PC-3 (cell line): ENCODE measurements around the gene KRT83. TPM values are rescaled to one million over a fixed set of nuclear protein-coding genes. Genes with fewer than 3 reads are reported as not detected.

Source experiments
- ATAC-seq: fragments of 200-7000 bp; cut with Tn5 transposase; 2 replicates; pipeline ENCODE4 v1.9.1; 2020; ENCODE audit warnings: mild to moderate bottlenecking, moderate library complexity
- BruUV-seq: library from RNA; stranded (reverse); fragments of 400-500 nt; replicated peaks from 2 replicates; lab custom pipeline; 2021; lab: Mats Ljungman, UMichigan
- CTCF ChIA-PET: fragments of 300-600 bp; sonication (Branson Sonifier 250); formaldehyde crosslinking; loops from one replicate; lab custom pipeline; 2022; ENCODE audit warnings: antibody characterized with exemption; lab: Charles Lee
- POLR2A ChIA-PET: fragments of 300-600 bp; sonication (Branson Sonifier 250); formaldehyde crosslinking; loops from one replicate; lab custom pipeline; 2022; ENCODE audit warnings: antibody characterized with exemption; ENCODE audit not compliant: unreplicated experiment; lab: Charles Lee
- DNase-seq: peaks from one replicate; pipeline ENCODE4 v3.0.0-alpha.2; 2015
- H2AFZ ChIP-seq: fragments of 300-600 bp; sonication (generic); 2 replicates; pipeline ENCODE4 v1.6.0; 2016; ENCODE audit warnings: antibody characterized with exemption, low read length
- H3F3A ChIP-seq: fragments of 300-600 bp; sonication (generic); one replicate; pipeline ENCODE4 v1.6.0; 2017; ENCODE audit warnings: antibody characterized with exemption, low read length, control low read depth, mild to moderate bottlenecking; ENCODE audit not compliant: unreplicated experiment
- H3K27ac ChIP-seq: fragments of 300-600 bp; sonication (generic); 2 replicates; pipeline ENCODE4 v1.5.1; 2016; ENCODE audit warnings: mild to moderate bottlenecking, low read length
- H3K27me3 ChIP-seq: fragments of 300-600 bp; sonication (generic); 2 replicates; pipeline ENCODE4 v1.6.1; 2016; ENCODE audit warnings: low read length, mixed read lengths
- H3K36me3 ChIP-seq: fragments of 300-600 bp; sonication (generic); 2 replicates; pipeline ENCODE4 v1.6.1; 2016; ENCODE audit warnings: low read depth, mixed run types, low read length, mixed read lengths
- H3K4me1 ChIP-seq: fragments of 300-600 bp; sonication (generic); 2 replicates; pipeline ENCODE4 v1.5.1; 2016; ENCODE audit warnings: low read length; ENCODE audit not compliant: insufficient read depth
- H3K4me2 ChIP-seq: fragments of 300-600 bp; sonication (generic); 2 replicates; pipeline ENCODE4 v1.6.0; 2016; ENCODE audit warnings: low read length
- H3K4me3 ChIP-seq: fragments of 300-600 bp; sonication (generic); 2 replicates; pipeline ENCODE4 v1.5.1; 2016; ENCODE audit warnings: mild to moderate bottlenecking, low read length, mixed read lengths
- H3K79me2 ChIP-seq: fragments of 300-600 bp; sonication (generic); 2 replicates; pipeline ENCODE4 v1.6.1; 2017; ENCODE audit warnings: low read length, mixed read lengths
- H3K9ac ChIP-seq: fragments of 300-600 bp; sonication (generic); 2 replicates; pipeline ENCODE4 v1.6.0; 2016; ENCODE audit warnings: mild to moderate bottlenecking, low read length
- H3K9me2 ChIP-seq: fragments of 300-600 bp; sonication (generic); replicated peaks from 2 replicates; pipeline ENCODE4 v1.6.1; 2016; ENCODE audit warnings: mixed run types, low read length, mixed read lengths
- H3K9me3 ChIP-seq: fragments of 300-600 bp; sonication (generic); 2 replicates; pipeline ENCODE4 v1.6.1; 2016; ENCODE audit warnings: low read length, mixed read lengths
- H4K20me1 ChIP-seq: fragments of 300-600 bp; sonication (generic); 2 replicates; pipeline ENCODE4 v1.6.1; 2016; ENCODE audit warnings: low read length, mixed read lengths
- EZH2 ChIP-seq: fragments of 300-600 bp; sonication (generic); IDR thresholded peaks from one replicate; pipeline ENCODE4 v1.6.1; 2017; ENCODE audit warnings: antibody characterized with exemption, mild to moderate bottlenecking, low read length; ENCODE audit not compliant: unreplicated experiment
- EZH2phosphoT487 ChIP-seq: fragments of 300-600 bp; sonication (generic); IDR thresholded peaks from 2 replicates; pipeline ENCODE4 v1.6.1; 2018; ENCODE audit warnings: mild to moderate bottlenecking, antibody characterized with exemption, low read length, borderline replicate concordance
- intact Hi-C: fragments of 100-400 bp; cut with micrococcal nuclease; formaldehyde crosslinking; loops from 2 replicates; pipeline ENCODE4 v1.9.0; 2023
- total RNA-seq: library from RNA; depleted of rRNA; stranded (reverse); fragments of >200 nt; gene quantifications from 2 replicates; pipeline ENCODE4 v1.2.3, GENCODE V29; 2014
- TF ChIP-seq, protein P1 (sequence below): fragments of 300-600 bp; sonication (generic); conservative IDR thresholded peaks from 2 replicates; pipeline ENCODE4 v1.5.1; 2017; ENCODE audit warnings: antibody characterized with exemption, low read depth, mild to moderate bottlenecking, low read length

Gene KRT83
- total RNA-seq, 1 experiment from 2014 or later: 0.33 TPM

DNA sequence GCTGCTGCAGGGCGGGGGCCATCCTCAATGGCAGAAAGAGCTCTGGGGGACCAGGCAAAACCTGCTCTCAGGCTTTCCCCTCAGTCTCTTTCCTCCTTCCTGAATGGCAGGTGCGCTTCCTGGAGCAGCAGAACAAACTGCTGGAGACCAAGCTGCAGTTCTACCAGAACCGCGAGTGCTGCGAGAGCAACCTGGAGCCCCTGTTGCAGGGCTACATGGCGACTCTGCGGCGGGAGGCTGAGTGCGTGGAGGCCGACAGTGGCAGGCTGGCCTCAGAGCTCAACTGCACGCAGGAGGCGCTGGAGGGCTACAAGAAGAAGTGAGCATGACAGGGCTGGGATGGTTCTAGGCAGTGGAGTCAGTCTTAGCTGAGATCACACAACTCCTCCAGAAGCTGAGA is 22.9 kb upstream of the KRT83 start:
- Histone ChIP-seq H3K9me3 (no peaks in the 10 kb centered on the region), H3K9me2 (no peaks in the 10 kb centered on the region), H3K9ac (no peak overlapping the region), H3K79me2 (no peaks in the 10 kb centered on the region), H4K20me1 (no peaks in the 10 kb centered on the region), H2AFZ (no peak overlapping the region), H3K27me3 (no peaks in the 10 kb centered on the region), H3F3A (no peaks in the 10 kb centered on the region), H3K4me2 (no peak overlapping the region), H3K27ac (no peak overlapping the region), H3K4me3 (no peak overlapping the region), H3K4me1 (peaks cover 30% of the 10 kb centered on the region), H3K36me3 (no peaks in the 10 kb centered on the region)
- DNase-seq: no peak
- ATAC-seq: no peak
- no peak for TF ChIP-seq EZH2phosphoT487
- no peak for TF ChIP-seq EZH2
- TF ChIP-seq, protein P1, sequence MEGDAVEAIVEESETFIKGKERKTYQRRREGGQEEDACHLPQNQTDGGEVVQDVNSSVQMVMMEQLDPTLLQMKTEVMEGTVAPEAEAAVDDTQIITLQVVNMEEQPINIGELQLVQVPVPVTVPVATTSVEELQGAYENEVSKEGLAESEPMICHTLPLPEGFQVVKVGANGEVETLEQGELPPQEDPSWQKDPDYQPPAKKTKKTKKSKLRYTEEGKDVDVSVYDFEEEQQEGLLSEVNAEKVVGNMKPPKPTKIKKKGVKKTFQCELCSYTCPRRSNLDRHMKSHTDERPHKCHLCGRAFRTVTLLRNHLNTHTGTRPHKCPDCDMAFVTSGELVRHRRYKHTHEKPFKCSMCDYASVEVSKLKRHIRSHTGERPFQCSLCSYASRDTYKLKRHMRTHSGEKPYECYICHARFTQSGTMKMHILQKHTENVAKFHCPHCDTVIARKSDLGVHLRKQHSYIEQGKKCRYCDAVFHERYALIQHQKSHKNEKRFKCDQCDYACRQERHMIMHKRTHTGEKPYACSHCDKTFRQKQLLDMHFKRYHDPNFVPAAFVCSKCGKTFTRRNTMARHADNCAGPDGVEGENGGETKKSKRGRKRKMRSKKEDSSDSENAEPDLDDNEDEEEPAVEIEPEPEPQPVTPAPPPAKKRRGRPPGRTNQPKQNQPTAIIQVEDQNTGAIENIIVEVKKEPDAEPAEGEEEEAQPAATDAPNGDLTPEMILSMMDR: no peak
- POLR2A ChIA-PET: no interaction called here
- CTCF ChIA-PET: no interaction called here
- no TSS peak for BruUV-seq
- intact Hi-C loops: no loop called here

- Histone ChIP-seq H3K27me3 (no peaks in the 10 kb centered on the region), H3F3A (no peaks in the 10 kb centered on the region), H2AFZ (no peak overlapping the region), H3K9me3 (no peaks in the 10 kb centered on the region), H3K79me2 (no peaks in the 10 kb centered on the region), H3K9me2 (no peaks in the 10 kb centered on the region), H3K4me1 (peaks cover 29% of the 10 kb centered on the region), H3K27ac (no peak overlapping the region), H4K20me1 (no peaks in the 10 kb centered on the region), H3K4me3 (no peak overlapping the region), H3K9ac (no peak overlapping the region), H3K36me3 (no peaks in the 10 kb centered on the region), H3K4me2 (no peak overlapping the region)
- ChIA-PET POLR2A (no interaction called here), CTCF (no interaction called here)
- intact Hi-C loops: no loop called here
- no peak for DNase-seq
- BruUV-seq: no TSS peak
- ATAC-seq: no peak
- TF ChIP-seq, protein P1: no peak
These were observed 22.4 kb upstream of the KRT83 start for GRCh38 chr12:52343550-52343949.

GRCh38 chr12:52342781-52343490 is 21.7 kb upstream of the KRT83 start:
- H2AFZ ChIP-seq: no peak overlapping the region
- ChIA-PET CTCF (no interaction called here), POLR2A (no interaction called here)
- no peaks in the 10 kb centered on the region for H3K9me2 ChIP-seq
- ATAC-seq (no peak), DNase-seq (no peak)
- no TSS peak for BruUV-seq
- H3K27me3 ChIP-seq: no peaks in the 10 kb centered on the region
- H3K27ac ChIP-seq: no peak overlapping the region
- no peaks in the 10 kb centered on the region for H4K20me1 ChIP-seq
- H3K9me3 ChIP-seq: no peaks in the 10 kb centered on the region
- intact Hi-C loops: no loop called here
- TF ChIP-seq EZH2 (no peak), EZH2phosphoT487 (no peak)
- TF ChIP-seq, protein P1: no peak
- H3K4me3 ChIP-seq: no peak overlapping the region
- no peaks in the 10 kb centered on the region for H3K79me2 ChIP-seq
- H3F3A ChIP-seq: no peaks in the 10 kb centered on the region
- H3K4me1 ChIP-seq: peaks cover 29% of the 10 kb centered on the region
- no peaks in the 10 kb centered on the region for H3K36me3 ChIP-seq
- no peak overlapping the region for H3K4me2 ChIP-seq
- H3K9ac ChIP-seq: no peak overlapping the region
